ENCODE data around the gene NEUROG3.

GRCh38 chr10:69620625-69621024, 47.4 kb upstream of the NEUROG3 start:
- TF ChIP-seq EZH2 (IDR thresholded peaks at IDR 0.05; ENCODE audit: insufficient read depth, poor library complexity, severe bottlenecking) (no peak), EZH2phosphoT487 (IDR thresholded peaks at IDR 0.05; ENCODE audit: insufficient read depth, low read depth) (no peak)

All from GM23248 (cell line).